ENCODE measurements around the gene C2CD4C.
"Not testable (repeated sequence)": the region's sequence is repeated elsewhere in the genome, so short reads cannot be mapped to it uniquely, and the experiment has no call there.

The C2CD4C gene

DNA sequence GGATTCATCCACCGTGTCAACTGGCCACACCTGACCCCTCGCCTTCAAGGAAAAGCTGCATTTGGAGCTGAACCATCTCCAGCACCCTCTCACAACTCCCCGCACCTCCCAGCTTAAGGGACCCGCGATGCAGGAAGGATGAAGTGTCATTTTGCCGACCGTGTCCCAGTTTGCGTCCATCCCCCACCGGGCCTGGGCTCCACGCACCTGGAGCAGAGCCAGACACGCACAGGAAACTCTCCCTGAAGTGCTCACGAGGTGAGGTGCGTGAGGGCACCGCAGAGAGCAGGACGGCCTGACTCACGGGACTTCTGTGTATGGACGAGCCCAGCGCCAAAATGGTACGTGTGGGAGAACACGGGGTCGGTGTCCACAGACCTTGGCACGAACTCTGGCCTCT is 44.7 kb upstream of the C2CD4C start:
- H3K4me3 ChIP-seq (ENCODE audit: low read length) = no peak overlapping the region
- TF ChIP-seq, protein P1, sequence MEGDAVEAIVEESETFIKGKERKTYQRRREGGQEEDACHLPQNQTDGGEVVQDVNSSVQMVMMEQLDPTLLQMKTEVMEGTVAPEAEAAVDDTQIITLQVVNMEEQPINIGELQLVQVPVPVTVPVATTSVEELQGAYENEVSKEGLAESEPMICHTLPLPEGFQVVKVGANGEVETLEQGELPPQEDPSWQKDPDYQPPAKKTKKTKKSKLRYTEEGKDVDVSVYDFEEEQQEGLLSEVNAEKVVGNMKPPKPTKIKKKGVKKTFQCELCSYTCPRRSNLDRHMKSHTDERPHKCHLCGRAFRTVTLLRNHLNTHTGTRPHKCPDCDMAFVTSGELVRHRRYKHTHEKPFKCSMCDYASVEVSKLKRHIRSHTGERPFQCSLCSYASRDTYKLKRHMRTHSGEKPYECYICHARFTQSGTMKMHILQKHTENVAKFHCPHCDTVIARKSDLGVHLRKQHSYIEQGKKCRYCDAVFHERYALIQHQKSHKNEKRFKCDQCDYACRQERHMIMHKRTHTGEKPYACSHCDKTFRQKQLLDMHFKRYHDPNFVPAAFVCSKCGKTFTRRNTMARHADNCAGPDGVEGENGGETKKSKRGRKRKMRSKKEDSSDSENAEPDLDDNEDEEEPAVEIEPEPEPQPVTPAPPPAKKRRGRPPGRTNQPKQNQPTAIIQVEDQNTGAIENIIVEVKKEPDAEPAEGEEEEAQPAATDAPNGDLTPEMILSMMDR (conservative IDR thresholded peaks at IDR 0.05; ENCODE audit: low read length) = no peak
- no peak for DNase-seq (ENCODE audit: low read depth)

GRCh38 chr19:452829-453228 is 43.9 kb upstream of the C2CD4C start:
- no peak for DNase-seq (ENCODE audit: low read depth)
- TF ChIP-seq, protein P1 (conservative IDR thresholded peaks at IDR 0.05; ENCODE audit: low read length) = no peak
- no peak overlapping the region for H3K4me3 ChIP-seq (ENCODE audit: low read length)

GRCh38 chr19:450912-451481 is 42.0 kb upstream of the C2CD4C start:
- not testable (repeated sequence) for DNase-seq (ENCODE audit: low read depth); H3K4me3 ChIP-seq (ENCODE audit: low read length)

DNA sequence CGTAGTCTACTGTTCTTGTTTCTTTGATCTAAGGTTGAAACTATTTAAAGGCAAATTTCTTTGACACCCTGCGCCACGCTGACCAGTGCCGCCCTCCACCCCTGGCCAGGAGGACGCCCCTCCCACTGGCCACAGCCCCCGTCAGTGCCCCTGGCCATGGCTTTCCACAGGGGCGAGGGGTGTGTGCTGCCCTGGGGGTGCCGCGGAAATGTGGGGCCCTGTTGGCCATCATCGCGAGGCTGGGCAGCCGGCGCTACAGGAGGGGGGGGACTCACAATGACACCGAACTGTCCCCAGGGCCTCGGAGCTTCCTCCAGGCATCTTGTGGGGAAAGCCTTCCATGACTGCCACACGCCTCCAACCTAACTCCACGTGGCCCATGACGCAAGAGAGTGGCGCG is 41.0 kb upstream of the C2CD4C start:
- TF ChIP-seq, protein P1 (conservative IDR thresholded peaks at IDR 0.05; ENCODE audit: low read length) = no peak
- no peak for DNase-seq (ENCODE audit: low read depth)
- H3K4me3 ChIP-seq (ENCODE audit: low read length) = no peak overlapping the region

- no peak overlapping the region for H3K4me3 ChIP-seq (ENCODE audit: low read length)
- TF ChIP-seq, protein P1 (conservative IDR thresholded peaks at IDR 0.05; ENCODE audit: low read length) = no peak
- no peak for DNase-seq (ENCODE audit: low read depth)
These were observed 39.0 kb upstream of the C2CD4C start for GRCh38 chr19:447816-448560.

- TF ChIP-seq, protein P1 (conservative IDR thresholded peaks at IDR 0.05; ENCODE audit: low read length) = no peak
- no peak overlapping the region for H3K4me3 ChIP-seq (ENCODE audit: low read length)
- no peak for DNase-seq (ENCODE audit: low read depth)
These were observed 38.1 kb upstream of the C2CD4C start for GRCh38 chr19:447064-447426.

DNA sequence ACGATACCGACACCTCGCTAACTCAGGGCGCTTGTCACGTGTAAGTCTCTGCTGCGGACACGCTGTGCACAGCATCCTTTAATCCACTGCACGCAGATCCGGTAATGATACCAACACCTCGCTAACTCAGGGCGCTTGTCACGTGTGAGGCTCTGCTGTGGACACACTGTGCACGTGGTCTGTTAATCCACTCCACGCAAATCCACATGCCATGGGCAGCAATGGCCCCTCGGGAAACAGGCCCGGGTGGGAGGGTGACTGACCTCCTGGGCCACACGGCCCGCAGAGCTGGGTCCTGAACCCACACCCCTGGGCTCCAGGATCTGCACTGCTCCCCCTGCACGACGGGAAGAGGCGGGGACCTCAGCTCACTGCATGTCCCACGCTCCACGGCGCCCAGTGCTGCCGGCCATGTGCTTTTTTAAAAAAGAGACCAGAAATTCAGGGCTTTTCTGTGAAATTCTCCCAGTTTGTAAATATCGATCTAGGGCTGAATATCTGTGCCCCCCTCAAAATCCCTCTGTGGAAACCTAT is 35.8 kb upstream of the C2CD4C start:
- DNase-seq (ENCODE audit: low read depth) = no peak
- TF ChIP-seq, protein P1 (conservative IDR thresholded peaks at IDR 0.05; ENCODE audit: low read length) = no peak
- H3K4me3 ChIP-seq (ENCODE audit: low read length) = no peak overlapping the region
